Subcutaneous adipose tissue (tissue), 4 donors: Measurements from ENCODE around the gene OGG1. TPM values are rescaled to one million over a fixed set of nuclear protein-coding genes. Genes with fewer than 3 reads are reported as not detected.

Source experiments
- total RNA-seq, 4 donors: library from RNA; depleted of rRNA; stranded (reverse); fragments of >200 nt; gene quantifications; one replicate each; pipeline ENCODE4 v1.1.0, GENCODE V29; 2016
- TF ChIP-seq, protein P1 (sequence below): fragments of 450-650 bp; IDR thresholded peaks from one replicate; pipeline ENCODE4 v1.5.1; 2016; ENCODE audit warnings: low read depth, mild to moderate bottlenecking, control low read depth, antibody characterized with exemption, moderate library complexity

Gene OGG1
- total RNA-seq, 4 donors from 2014 or later = 16.0 to 23.0 (median 19.3) TPM

- TF ChIP-seq, protein P1, sequence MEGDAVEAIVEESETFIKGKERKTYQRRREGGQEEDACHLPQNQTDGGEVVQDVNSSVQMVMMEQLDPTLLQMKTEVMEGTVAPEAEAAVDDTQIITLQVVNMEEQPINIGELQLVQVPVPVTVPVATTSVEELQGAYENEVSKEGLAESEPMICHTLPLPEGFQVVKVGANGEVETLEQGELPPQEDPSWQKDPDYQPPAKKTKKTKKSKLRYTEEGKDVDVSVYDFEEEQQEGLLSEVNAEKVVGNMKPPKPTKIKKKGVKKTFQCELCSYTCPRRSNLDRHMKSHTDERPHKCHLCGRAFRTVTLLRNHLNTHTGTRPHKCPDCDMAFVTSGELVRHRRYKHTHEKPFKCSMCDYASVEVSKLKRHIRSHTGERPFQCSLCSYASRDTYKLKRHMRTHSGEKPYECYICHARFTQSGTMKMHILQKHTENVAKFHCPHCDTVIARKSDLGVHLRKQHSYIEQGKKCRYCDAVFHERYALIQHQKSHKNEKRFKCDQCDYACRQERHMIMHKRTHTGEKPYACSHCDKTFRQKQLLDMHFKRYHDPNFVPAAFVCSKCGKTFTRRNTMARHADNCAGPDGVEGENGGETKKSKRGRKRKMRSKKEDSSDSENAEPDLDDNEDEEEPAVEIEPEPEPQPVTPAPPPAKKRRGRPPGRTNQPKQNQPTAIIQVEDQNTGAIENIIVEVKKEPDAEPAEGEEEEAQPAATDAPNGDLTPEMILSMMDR = no peak
These were observed 22.0 kb upstream of the OGG1 start for GRCh38 chr3:9727743-9728142.

DNA sequence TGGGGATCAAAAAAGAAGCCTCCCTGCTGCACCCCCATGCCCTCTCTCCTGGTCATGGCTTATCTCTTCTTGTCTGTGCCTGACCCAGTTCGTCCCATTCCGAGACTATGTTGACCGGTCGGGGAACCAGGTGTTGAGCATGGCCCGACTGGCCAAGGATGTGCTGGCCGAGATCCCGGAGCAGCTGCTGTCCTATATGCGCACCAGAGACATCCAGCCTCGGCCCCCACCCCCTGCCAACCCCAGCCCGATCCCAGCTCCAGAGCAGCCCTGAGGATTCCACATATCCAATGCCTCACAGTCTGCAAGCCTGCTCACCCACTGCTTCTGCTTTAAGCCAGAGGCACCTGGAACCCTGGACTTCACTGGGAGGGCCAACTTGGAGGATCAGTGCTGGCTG lies 20.3 kb upstream of the OGG1 start:
- TF ChIP-seq, protein P1 = no peak

- TF ChIP-seq, protein P1 = no peak
These were observed 19.0 kb upstream of the OGG1 start for GRCh38 chr3:9730657-9731205.

DNA sequence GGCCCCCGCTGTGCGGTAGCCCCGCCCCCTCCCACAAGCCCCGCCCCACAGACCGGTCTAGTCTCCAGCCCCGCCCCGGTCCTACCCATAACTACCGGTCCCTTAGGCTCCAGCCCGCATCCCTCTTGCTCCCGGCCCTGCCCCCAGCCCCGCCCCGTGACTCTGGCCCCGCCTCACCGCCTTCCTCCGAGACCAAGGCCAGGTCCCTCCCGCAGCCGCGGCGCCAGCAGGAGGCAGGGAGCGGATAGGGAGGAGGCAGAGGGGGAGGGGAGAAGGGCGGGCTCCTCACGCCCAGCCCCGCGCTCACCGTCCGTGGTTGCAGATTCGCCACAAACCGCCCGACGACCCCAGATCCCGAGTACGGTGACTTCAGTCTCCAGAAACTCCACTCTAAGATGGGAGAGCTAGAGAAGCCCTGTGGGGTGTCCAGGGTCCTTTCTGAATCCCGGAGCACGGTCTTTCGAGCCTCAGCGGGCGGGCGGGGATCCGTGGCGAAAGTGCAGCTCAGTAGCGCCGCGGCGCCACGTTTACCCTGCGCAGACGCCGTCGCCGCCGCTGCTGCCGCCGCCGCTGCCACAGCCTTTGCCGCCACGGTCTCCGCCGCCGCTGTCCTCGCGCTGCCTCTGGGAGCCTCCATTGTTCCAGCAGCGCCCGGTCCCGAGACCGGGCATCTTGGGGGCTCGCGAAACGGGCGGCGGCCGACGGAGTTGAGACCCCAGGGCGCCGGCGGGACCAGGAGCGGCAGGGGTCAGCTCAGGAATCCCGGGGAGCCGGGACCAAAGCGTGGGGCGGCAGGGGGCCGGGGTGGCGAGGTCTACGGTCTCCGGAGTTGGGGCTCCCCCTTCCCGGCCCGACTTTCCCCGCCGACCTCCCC lies 18.3 kb upstream of the OGG1 start, which contains the start of gene BRPF1:
TSS of gene BRPF1 (plus strand) at position 530 of the 874 bp plus-strand sequence. CDS start 2,406 bp downstream, outside the sequence.
- TF ChIP-seq, protein P1 = no peak

DNA sequence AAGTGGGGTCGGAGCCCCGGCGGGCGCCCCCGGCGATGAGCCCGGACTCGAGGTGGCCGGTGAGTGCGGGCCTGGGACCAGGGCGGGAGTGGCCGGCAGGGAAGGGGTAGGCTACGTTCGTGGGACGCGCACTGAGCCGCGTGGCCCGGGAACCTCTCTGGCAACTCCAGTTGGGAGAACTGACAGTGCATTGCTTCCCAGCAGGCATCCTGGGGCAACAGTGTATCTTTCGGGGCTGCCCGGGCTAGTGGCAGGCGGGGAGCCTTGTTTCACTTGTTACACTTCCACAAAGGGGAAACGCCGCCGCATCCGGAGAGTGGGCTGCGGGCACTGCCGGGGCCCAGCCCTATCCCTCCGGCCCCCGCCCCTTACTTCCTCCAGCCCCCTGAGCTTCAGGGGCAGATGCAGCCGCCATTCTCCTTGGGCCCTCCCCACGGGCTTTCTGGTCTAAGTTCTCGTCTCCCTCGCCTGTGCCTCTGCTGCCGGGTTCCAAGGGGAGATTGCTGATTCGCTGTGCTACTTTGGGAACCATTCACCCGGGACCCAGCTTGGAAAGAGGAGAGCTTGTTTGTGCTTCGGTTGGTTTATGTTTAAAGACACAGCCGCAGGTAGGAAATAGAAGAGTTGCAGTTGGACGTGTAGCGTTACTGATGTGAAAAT lies 17.5 kb upstream of the OGG1 start:
- TF ChIP-seq, protein P1 = no peak

DNA sequence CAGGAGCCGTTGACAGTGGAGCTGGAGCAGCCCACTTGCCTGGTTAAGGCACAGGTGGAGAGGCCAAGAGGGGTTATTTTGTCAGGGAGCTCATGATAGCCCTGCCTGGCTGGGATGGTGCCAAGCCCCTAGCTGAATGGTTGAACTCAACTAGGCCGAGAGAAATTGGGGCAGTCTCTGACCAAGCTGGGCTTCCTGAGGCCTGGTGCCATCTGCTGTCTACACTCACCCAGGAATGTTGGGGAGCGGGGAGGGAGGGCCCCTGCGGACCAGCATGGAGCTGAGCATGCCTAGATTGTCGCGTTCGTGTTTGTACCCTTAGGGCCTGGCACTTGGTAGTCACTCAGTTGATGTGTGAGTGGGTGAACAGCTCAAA lies 17.0 kb upstream of the OGG1 start:
- TF ChIP-seq, protein P1 = no peak

DNA sequence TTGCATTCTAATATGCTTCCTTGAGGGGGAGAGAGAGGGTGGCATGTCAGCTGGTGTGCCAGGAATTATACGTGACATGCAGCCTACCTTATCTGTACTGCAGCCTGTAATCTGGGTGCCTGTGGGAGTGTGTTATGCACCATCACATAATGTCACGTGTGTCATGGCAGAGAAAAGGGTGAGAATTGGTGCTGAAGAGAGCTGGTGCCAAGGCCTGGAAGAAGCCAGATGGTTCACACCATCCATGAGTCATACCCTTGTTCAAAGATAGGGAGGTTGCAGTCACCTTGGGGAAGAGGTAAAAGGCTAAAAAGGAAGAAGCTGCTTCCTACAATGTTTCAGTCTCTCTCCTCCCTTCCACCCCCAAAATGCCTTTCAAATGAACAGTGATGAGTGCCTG lies 12.9 kb upstream of the OGG1 start:
- TF ChIP-seq, protein P1 = no peak
